IPS DF 4.7 (cell line): ENCODE results near the gene GNG13.
"Not testable (repeated sequence)": the region's sequence is repeated elsewhere in the genome, so short reads cannot be mapped to it uniquely, and the experiment has no call there.

Source experiments
- DNase-seq: peaks from one replicate; pipeline ENCODE4 v3.0.0-alpha.2; 2013; ENCODE audit warnings: low spot score; ENCODE audit errors: extremely low read depth

GNG13 gene

DNA sequence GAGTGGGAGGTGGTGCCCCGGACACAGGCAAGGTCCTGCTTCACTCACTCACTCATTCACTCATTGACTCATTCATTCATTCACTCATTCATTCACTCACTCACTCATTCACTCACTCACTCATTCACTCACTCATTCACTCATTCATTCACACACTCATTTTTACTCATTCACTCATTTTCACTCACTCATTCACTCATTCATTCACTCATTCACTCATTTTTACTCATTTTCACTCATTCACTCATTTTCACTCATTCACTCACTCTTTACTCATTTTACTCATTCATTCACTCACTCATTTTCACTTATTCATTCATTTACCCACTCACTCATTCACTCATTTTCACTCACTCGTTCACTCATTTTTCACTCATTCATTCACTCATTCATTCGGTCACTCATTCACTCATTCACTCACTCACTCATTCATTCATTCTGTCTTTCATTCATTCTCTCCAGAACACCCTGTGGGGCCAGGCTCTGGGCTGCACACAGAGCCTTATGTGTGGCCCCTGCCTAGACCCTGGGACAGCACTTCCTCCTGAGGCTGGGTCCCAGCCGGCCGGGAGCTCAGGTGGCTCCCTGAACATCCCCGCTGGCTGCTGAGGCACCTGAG, 21.5 kb downstream of the GNG13 start:
- DNase-seq: no peak

DNA sequence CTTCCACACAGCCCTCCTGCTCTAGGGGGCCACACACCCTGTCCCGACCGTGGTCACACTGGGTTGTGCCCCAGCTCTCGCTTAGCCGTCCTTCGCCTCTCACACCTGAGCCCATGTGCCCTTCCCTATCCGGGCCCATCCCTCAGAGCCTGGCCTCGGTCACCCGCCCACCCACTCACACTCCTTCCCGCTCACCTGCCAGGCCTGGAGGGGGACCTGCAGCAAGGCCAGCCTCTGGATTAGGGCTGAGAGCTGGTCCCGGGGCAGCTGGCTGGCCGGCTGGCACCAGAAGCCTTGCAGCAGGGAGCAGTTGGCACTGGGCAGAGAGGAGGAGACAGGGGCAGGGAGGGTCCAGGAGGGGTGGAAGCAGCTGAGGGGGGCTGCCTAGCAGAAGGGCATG, 22.1 kb downstream of the GNG13 start:
- no peak for DNase-seq

DNA sequence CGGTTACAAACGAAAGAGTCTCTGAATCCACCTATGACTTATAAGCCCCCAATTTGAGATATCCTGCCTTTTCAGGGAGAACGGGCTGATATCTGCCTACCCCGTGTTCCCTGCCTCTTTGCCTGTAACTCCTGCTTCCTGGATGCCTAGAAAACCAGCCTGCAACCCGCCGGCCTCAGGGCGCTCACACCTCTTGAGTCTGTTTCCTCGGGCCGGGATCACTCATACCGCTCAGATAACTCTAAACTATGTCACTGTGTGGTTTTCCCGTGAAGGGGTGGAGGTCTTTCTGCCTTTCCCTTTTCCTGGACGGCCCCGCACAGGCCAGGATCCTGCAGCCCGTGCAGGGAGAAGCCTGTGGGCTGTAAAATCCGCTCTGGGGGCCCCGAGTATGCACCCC, 22.7 kb downstream of the GNG13 start:
- DNase-seq: no peak

DNA sequence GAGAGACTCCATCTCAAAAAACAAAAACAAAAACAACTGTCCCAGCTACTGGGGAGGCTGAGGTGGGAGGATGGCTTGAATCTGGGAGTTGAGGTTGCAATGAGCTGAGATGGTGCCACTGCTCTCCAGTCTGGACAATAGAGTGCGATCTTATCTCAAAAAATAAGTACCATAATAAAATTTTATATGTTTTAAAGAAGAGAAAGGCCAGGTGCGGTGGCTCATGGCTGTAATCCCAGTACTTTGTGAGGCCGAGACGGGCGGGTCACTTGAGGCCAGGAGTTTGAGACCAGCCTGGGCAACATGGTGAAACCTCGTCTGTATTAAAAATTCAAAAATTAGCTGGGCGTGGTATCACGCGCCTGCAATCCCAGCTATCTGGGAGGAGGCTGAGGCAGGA, 23.7 kb downstream of the GNG13 start:
- DNase-seq: no peak

DNA sequence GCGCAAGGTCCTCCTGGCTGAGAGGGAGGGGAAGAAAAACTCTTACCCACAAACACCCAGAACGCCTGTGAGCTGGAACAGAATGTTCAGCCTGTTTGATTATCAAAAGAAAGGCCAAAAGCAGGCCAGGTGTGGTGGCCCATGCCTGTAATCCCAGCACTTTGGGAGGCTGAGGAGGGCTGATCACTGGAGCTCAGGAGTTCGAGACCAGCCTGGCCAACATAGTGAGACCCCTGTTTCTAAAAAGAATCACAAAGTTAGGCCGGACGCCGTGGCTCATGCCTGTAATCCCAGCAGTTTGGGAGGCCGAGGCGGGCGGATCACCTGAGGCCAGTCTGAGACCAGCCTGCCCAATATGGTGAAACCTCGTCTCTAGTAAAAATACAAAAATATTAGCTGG, 24.2 kb downstream of the GNG13 start:
- DNase-seq: not testable (repeated sequence)

DNA sequence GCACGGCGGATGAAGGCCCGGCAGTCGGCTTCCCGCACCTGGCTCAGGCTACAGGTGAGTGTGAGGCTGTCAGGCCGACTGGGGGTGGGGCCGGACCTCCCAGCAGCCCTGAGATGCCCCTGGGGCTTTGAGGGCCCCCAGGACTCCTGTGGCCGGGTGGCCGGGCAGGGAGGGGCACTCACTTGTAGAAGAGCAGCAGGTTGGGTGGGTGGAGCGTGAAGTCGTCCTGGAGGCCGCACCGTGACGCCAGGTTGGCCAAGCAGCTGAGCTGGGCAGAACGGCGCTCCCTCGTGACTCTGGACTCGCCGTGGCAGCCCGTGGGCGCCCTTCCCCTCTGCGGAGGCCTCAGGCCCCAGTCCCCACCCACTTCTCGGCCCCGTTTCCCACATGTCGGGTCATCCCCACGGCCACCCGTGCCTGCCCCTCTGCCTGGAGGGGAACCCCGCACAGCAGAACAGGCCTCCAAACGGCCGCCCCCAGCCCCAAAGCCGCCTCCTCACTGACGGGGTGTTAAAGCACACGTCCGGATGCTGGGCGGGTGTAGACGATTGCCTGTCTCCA, 25.2 kb downstream of the GNG13 start:
- no peak for DNase-seq

DNA sequence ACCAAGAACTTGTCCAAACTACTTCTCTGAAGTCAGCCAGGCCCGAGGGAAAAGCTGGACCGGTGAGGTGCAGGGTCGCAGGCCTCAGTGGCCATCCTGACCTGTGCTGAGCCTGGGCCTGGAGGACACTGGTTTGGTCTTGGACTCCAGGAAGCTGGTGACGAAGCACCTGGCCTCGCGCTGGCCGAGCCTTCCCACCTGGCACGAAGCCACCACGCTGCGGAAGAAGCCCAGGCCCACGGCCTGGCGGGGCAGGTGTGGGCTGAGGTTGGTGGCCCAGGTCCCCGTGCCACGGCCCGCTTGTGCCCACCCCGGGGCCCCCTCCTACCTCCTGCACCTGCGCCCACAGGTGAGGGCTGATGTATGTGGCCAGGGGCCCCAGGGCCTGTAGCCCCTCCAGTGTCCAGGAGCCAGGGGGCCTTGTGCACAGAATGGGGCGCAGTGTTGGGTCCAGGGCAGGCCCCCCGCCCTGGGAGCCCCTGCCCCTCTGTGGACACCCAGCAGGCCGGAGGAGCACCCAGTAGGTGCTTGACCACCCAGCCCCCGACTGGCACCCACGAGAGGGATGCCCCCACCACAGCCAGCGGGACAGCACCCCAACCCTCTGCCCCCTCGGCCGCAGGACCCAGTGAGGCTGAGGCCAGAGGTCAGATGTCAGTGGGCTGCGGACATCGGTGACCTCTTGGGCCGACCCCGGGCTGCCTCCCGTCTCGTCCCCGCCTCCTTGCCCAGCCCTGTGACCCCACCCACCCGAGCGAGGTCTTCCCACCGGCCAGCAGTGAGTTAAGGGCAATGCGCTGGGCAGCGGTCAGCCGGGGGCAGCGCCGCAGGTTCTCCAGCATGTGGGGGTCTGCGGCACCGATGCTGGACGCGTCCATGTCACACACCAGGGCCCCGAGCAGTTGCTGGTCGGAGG, 26.2 kb downstream of the GNG13 start:
- DNase-seq: no peak

DNA sequence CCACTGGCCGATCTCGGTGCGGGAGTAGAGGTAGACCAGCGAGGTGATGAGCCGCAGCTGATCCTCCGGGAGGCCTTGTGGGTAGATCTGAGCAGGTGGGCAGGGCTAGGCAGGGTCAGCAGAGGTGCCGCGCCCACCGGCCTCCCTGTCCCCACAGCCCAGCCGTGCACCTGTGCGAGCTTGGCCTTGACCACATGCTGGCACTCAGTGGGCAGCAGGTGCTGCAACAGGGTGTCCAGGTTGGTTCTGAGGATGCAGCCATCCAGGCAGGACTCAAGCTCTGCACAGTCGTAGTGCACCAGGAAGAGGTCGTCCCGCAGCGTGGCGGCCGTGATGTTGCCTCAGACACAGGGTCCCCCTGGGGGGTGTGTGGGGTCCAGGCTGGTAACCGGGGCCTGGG, 27.6 kb downstream of the GNG13 start:
- no peak for DNase-seq

DNA sequence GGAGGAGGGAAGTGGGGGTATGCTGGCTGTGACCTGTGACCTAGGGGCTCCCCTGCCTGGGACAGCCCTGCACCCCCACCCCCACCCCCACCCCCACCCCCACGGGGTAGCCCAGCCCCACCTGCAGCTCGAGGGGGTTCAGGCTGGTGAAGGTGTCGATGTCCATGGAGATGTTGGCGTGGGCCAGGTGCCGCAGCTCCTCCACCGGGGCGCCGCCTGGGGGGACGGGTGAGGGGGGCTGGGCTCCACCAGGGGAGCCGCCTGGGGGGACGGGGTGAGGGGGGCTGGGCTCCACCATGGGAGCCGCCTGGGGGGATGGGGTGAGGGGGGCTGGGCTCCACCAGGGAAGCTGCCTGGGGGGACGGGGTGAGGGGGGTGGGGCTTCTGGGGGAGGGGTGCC, 30.1 kb downstream of the GNG13 start:
- DNase-seq: no peak

DNA sequence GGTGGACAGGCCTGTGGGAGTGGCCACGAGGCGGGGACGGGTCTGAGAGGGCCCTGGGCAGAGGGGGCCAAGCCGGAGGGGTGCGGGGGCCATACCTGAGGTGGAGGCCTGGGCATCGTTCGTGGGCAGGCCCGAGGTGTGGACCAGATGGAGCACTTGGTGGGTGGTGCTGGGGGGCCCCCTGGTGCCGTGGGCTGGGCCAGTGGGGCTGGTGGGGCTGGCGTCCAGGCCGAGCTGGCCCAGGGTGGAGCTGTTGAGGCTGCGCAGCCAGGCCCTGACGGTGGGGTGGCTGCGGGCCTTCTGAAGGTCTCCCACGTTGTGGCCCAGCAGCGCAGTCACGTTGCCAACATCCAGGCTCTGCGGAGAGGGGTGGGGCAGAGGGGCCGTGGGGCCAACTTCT, 30.6 kb downstream of the GNG13 start:
- no peak for DNase-seq

DNA sequence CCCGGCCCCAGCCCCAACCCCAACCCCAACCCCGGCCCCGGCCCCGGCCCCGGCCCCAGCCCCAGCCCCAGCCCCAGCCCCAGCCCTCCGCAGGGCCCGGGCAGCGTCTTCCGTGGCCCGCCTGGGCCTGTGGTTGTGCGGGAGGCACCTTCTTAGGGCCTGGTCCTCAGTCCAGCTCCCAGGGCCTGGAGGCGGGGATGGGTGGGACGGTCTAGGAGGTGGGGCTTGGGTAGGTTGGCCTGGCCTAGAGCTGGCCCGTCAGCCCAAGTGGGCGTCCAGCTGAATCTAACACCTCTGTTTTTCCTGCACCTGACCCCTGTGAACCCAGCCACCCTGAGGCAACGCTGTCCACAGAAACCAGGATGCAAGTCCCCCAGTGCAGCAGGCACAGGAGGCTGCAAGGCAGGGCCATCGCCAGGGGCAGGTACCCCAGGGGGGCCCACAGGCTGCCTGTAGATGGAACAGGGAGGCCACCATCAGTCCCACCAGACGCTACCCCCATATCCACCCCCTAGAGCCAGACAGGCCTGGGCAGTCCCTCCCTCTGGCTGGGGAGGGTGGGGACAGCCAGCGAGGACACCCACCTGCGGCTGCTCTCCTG, 31.2 kb downstream of the GNG13 start:
- DNase-seq: no peak

DNA sequence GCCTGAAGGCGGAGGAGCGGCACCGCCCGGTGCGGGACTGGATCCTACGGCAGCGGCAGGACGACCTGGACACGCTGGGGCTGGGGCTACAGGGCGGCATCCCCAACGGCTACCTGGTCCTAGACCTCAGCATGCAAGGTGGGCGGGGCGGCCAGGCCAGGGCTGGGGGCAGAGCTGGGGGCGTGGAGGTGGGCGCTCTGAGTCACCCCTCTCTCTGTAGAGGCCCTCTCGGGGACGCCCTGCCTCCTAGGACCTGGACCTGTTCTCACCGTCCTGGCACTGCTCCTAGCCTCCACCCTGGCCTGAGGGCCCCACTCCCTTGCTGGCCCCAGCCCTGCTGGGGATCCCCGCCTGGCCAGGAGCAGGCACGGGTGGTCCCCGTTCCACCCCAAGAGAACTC, 32.1 kb downstream of the GNG13 start:
- DNase-seq: no peak

DNA sequence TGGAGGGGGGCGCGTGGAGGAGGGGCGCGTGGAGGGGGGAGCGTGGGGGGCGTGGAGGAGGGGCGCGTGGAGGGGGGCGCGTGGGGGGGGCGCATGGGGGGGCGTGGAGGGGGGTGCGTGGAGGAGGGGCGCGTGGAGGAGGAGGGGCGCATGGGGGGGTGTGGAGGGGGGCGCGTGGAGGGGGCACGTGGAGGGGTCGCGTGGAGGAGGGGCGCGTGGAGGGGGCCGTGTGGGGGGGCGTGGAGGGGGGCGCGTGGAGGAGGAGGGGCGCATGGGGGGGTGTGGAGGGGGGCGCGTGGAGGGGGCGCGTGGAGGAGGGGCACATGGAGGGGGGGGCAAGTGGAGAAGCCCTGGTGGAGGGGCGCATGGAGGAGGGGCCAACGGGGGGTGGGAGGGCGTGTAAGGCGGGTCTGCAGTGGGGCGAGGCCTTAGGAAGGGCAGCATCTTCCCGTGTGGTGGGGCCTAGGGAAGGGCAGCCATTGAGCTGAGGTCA, 32.7 kb downstream of the GNG13 start:
- no peak for DNase-seq

DNA sequence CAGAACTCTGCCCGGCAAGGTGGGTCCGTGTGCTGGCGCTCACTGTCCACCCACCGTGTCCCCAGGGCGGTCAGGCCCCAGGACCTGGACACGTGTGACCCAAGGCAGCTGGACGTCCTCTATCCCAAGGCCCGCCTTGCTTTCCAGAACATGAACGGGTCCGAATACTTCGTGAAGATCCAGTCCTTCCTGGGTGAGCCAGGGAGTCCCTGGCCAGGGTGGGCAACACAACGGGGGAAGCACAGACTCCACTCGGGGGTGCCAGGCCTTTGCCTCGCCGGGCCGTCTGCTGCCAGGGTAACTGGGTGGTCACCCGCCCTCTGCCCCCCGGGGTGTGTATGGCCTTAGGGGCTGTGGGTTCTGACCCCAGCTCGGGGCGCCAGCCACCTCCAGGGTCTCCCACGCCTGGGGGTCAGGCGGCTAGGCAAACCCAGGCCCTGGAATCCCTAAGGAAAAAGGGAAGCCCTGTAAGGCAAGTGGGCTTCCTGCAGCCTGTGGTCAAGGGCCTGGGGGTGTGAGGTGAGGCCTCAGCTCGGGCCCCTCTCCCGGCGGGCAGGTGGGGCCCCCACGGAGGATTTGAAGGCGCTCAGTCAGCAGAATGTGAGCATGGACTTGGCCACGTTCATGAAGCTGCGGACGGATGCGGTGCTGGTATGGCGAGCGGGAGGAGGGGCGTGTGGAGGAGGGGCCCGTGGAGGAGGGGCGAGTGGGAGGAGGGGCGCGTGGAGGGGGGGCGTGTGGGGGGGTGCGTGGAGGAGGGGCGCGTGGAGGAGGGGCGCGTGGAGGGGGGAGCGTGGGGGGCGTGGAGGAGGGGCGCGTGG, 33.5 kb downstream of the GNG13 start:
- no peak for DNase-seq

DNA sequence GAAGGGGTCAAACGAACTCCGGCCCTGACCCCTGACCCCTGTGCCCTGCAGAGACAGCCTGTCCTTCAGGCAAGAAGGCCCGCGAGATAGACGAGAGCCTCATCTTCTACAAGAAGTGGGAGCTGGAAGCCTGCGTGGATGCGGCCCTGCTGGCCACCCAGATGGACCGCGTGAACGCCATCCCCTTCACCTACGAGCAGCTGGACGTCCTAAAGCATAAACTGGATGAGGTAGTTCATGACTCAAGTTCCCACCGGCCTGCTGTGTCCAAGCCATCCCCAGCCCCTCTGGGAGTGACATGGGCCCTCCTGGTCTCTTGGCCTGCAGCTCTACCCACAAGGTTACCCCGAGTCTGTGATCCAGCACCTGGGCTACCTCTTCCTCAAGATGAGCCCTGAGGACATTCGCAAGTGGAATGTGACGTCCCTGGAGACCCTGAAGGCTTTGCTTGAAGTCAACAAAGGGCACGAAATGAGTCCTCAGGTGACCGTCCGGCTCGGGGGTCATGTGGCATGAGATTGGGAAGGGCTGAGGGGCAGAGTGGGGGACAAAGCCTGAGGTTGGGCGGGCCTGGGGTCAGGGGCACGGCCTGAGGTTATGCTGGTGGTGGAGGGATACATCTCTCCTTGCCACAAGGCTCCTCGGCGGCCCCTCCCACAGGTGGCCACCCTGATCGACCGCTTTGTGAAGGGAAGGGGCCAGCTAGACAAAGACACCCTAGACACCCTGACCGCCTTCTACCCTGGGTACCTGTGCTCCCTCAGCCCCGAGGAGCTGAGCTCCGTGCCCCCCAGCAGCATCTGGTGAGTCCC, 34.3 kb downstream of the GNG13 start:
- DNase-seq: no peak

DNA sequence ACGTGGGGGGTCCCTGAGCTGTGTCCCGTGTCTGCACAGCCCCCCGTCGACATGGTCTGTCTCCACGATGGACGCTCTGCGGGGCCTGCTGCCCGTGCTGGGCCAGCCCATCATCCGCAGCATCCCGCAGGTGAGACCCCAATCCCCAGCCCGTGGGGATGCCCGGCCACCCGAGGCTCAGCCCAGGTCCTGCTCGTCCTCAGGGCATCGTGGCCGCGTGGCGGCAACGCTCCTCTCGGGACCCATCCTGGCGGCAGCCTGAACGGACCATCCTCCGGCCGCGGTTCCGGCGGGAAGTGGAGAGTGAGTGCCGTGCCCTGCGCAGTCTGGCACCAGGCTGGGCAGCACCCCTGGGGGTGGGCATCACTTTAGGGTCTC, 35.1 kb downstream of the GNG13 start:
- no peak for DNase-seq

DNA sequence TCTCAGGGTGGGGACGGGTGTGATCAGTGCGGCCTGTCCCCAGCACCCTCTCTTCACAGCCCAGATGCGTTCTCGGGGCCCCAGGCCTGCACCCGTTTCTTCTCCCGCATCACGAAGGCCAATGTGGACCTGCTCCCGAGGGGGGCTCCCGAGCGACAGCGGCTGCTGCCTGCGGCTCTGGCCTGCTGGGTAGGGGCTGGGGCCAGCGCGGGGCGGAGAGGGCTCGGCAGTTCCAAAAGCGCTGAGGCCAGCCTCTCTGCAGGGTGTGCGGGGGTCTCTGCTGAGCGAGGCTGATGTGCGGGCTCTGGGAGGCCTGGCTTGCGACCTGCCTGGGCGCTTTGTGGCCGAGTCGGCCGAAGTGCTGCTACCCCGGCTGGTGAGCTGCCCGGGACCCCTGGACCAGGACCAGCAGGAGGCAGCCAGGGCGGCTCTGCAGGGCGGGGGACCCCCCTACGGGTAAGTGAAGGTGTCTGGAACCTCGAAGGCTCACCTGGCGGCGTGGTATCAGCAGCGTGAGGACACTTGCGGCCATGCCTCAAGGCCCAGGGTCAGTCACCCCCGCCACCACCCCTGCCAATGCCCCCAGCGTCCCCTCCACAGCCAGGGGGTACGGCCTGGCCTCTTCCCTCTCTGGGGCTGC, 35.6 kb downstream of the GNG13 start:
- no peak for DNase-seq

DNA sequence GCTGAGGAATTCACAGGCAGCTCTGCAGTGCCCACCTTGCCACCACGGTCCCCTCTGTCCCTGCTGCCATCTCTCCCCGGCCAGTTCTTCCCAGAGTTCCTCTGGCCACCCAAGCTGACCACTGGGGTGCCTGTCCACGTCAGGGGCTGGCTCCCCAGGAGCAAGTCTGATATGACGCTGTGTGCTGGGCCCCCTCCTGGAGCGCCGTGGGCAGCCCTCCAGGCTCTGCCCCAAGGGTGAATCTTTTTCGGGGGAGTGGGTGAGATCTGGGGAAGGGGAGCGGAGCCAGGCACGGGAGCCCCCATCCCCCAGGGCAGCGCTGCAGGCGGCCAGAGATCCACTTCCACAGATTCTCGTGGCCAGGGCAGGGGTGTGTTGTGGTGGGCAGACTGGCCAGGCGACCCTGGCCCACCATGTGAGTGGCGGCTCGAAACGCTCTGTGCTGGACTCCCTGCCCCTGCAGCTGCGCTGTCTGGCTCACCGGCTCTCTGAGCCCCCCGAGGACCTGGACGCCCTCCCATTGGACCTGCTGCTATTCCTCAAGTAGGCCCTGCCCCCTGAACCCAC, 36.3 kb downstream of the GNG13 start:
- DNase-seq: no peak

DNA sequence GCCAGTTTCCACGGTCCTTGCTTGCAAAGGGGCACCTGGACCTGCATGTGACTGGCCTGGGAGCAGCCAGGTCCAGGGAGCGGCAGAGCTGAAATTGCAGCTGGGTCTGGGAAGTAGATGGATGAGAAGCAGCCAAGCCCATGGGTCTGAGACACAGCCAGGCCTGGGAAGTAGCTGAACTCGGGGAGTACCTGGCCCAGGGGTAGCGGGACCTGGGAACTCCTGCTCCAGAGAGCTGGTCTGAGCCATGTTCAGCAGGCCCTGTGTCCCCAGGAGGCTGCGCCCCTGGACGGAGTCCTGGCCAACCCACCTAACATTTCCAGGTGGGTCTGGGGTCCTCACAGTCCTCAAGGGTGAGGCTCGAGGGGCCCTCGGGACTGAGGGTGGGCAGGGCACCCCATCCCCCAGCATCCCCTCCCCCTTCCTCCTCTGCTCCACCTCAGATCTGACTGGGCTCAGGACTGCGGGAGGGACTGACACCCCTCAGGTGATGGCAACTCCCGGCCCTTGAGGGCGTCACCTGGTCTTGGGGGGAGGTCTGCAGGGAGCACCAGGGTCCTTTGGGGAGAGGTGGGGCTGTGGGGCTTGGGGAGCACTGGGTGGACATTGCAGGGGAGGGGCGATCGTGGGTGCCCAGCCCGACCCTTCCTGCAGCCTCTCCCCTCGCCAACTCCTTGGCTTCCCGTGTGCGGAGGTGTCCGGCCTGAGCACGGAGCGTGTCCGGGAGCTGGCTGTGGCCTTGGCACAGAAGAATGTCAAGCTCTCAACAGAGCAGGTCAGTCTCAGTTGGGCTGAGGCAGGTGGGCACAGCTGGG, 37.0 kb downstream of the GNG13 start:
- DNase-seq: no peak
